Measurements from ENCODE around the gene GPR17. TPM values are rescaled to one million over a fixed set of nuclear protein-coding genes. Genes with fewer than 3 reads are reported as not detected.

GPR17 gene
- total and polyA plus RNA-seq, 2 donors (not counting 1 experiment from before 2014, with no cell fraction given), result not detected

DNA sequence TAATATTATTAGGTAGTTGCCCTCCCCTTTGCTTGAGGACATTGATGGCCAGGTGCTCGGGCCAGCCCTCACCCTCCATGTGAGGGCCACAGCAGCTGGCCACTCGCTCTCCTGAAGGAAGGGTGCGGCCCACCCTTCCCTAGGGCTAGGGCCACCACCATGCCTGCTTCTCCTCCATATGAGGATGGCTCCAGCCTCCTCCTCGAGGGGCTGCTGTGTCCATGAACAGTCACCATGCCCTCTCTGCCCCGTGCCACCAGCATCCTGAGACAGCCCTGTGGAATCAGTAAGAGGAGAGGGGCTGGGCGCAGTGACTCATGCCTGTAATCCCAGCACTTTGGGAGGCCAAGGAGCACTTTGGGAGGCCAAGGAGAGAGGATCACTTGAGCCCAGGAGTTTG is 2.4 kb downstream of the GPR17 start:
- no peaks in the 10 kb centered on the region for H4K20me1 ChIP-seq (ENCODE audit: control insufficient read depth, extremely low read depth, insufficient read depth, low read length)
- H3K4me2 ChIP-seq (ENCODE audit: extremely low read depth, insufficient read depth, low read length), result no peak overlapping the region
- no peak overlapping the region for H3K9ac ChIP-seq (ENCODE audit: insufficient read depth, low read length)
- TF ChIP-seq EZH2 (IDR thresholded peaks at IDR 0.05; ENCODE audit: low read length, missing control alignments), result no peak
- TF ChIP-seq, protein P1, sequence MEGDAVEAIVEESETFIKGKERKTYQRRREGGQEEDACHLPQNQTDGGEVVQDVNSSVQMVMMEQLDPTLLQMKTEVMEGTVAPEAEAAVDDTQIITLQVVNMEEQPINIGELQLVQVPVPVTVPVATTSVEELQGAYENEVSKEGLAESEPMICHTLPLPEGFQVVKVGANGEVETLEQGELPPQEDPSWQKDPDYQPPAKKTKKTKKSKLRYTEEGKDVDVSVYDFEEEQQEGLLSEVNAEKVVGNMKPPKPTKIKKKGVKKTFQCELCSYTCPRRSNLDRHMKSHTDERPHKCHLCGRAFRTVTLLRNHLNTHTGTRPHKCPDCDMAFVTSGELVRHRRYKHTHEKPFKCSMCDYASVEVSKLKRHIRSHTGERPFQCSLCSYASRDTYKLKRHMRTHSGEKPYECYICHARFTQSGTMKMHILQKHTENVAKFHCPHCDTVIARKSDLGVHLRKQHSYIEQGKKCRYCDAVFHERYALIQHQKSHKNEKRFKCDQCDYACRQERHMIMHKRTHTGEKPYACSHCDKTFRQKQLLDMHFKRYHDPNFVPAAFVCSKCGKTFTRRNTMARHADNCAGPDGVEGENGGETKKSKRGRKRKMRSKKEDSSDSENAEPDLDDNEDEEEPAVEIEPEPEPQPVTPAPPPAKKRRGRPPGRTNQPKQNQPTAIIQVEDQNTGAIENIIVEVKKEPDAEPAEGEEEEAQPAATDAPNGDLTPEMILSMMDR (conservative IDR thresholded peaks at IDR 0.05 in 1 of 2, IDR thresholded peaks at IDR 0.05 in 1 of 2; ENCODE audit: low read depth in 1 of 2, low read length in 2 of 2), result no peak
- no peaks in the 10 kb centered on the region for H3K36me3 ChIP-seq (ENCODE audit: control insufficient read depth, insufficient read depth, low read length)
- no peak overlapping the region for H3K4me3 ChIP-seq (replicated peaks in 1 of 4; ENCODE audit: control extremely low read depth in 1 of 4, insufficient read depth in 1 of 4, low read depth in 3 of 4, low read length in 4 of 4)
- H3K79me2 ChIP-seq (ENCODE audit: control insufficient read depth, insufficient read depth, low read length), result no peaks in the 10 kb centered on the region
- H3K4me1 ChIP-seq (ENCODE audit: control insufficient read depth, extremely low read depth, insufficient read depth, low read length), result peaks cover 3% of the 10 kb centered on the region
- DNase-seq (ENCODE audit: low read depth in 2 of 2), result no peak
- H2AFZ ChIP-seq (ENCODE audit: low read length), result no peak overlapping the region
- H3K9me3 ChIP-seq (ENCODE audit: control insufficient read depth, insufficient read depth, low read depth, low read length), result no peaks in the 10 kb centered on the region
- H3K27me3 ChIP-seq (ENCODE audit: control insufficient read depth, insufficient read depth, low read length), result no peaks in the 10 kb centered on the region
- no peak overlapping the region for H3K27ac ChIP-seq (ENCODE audit: insufficient read depth, low read length)

DNA sequence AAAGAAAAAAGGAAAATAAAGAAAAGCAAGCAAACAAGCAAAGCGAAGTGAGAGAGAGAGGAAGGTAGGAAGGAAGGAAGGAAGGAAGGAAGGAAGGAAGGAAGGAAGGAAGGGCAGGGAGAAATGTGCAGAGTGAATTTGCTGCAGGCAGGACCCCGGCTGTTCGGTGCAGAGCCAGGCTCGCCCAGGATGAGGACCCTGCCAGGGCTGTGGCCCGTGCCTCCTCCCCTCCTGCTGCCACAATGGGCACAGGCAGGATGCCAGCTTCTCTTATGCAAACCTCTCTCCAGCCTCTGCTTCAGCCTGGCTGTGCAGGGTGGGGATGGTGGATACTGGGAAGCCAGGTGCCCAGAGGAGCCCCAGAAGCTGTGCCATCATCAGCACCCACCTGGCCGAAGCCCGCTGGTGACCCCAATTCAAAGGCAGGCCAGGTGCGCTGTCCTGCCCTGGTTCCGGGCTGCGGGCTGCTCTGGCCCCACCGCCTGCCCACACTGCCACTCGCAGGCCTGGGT is 3.2 kb downstream of the GPR17 start:
- Histone ChIP-seq H3K27me3 (ENCODE audit: control insufficient read depth, insufficient read depth, low read length) (no peaks in the 10 kb centered on the region), H3K27ac (ENCODE audit: insufficient read depth, low read length) (no peak overlapping the region), H4K20me1 (ENCODE audit: control insufficient read depth, extremely low read depth, insufficient read depth, low read length) (no peaks in the 10 kb centered on the region), H3K4me3 (replicated peaks in 1 of 4; ENCODE audit: control extremely low read depth in 1 of 4, insufficient read depth in 1 of 4, low read depth in 3 of 4, low read length in 4 of 4) (no peak overlapping the region), H3K4me1 (ENCODE audit: control insufficient read depth, extremely low read depth, insufficient read depth, low read length) (peaks cover 3% of the 10 kb centered on the region), H3K4me2 (ENCODE audit: extremely low read depth, insufficient read depth, low read length) (no peak overlapping the region), H3K79me2 (ENCODE audit: control insufficient read depth, insufficient read depth, low read length) (no peaks in the 10 kb centered on the region), H2AFZ (ENCODE audit: low read length) (no peak overlapping the region), H3K36me3 (ENCODE audit: control insufficient read depth, insufficient read depth, low read length) (no peaks in the 10 kb centered on the region), H3K9me3 (ENCODE audit: control insufficient read depth, insufficient read depth, low read depth, low read length) (no peaks in the 10 kb centered on the region), H3K9ac (ENCODE audit: insufficient read depth, low read length) (no peak overlapping the region)
- DNase-seq (ENCODE audit: low read depth in 2 of 2), result no peak
- TF ChIP-seq, protein P1 (conservative IDR thresholded peaks at IDR 0.05 in 1 of 2, IDR thresholded peaks at IDR 0.05 in 1 of 2; ENCODE audit: low read depth in 1 of 2, low read length in 2 of 2), result no peak
- no peak for TF ChIP-seq EZH2 (IDR thresholded peaks at IDR 0.05; ENCODE audit: low read length, missing control alignments)

DNA sequence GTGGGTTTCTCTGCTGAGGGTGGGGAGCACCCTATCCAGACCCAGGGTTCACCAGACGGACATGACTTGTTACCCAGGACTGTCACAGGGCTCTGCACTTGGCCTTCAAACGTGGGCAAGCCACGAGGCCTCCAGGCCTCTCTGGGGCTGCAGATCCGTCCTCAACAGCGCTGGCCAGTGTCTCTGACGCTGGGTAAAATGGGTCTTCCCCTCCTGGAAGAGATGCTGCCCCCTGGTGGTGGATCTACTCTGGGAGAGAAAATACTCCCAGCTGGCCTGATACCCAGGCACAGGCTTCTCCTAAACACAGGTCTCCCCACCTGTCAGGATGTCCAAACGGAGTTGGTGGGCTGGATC is 3.7 kb downstream of the GPR17 start:
- DNase-seq (ENCODE audit: low read depth in 2 of 2), result peak; percentile 67 to 82

More for the DNA sequence above, 3.7 kb downstream of the GPR17 start:
- Histone ChIP-seq H3K9ac (ENCODE audit: insufficient read depth, low read length) (no peak overlapping the region), H3K79me2 (ENCODE audit: control insufficient read depth, insufficient read depth, low read length) (no peaks in the 10 kb centered on the region), H3K4me1 (ENCODE audit: control insufficient read depth, extremely low read depth, insufficient read depth, low read length) (peaks cover 3% of the 10 kb centered on the region), H2AFZ (ENCODE audit: low read length) (no peak overlapping the region), H3K4me2 (ENCODE audit: extremely low read depth, insufficient read depth, low read length) (no peak overlapping the region), H3K9me3 (ENCODE audit: control insufficient read depth, insufficient read depth, low read depth, low read length) (no peaks in the 10 kb centered on the region), H3K36me3 (ENCODE audit: control insufficient read depth, insufficient read depth, low read length) (no peaks in the 10 kb centered on the region), H3K4me3 (replicated peaks in 1 of 4; ENCODE audit: control extremely low read depth in 1 of 4, insufficient read depth in 1 of 4, low read depth in 3 of 4, low read length in 4 of 4) (no peak overlapping the region), H4K20me1 (ENCODE audit: control insufficient read depth, extremely low read depth, insufficient read depth, low read length) (no peaks in the 10 kb centered on the region), H3K27ac (ENCODE audit: insufficient read depth, low read length) (no peak overlapping the region), H3K27me3 (ENCODE audit: control insufficient read depth, insufficient read depth, low read length) (no peaks in the 10 kb centered on the region)
- TF ChIP-seq EZH2 (IDR thresholded peaks at IDR 0.05; ENCODE audit: low read length, missing control alignments), result no peak
- TF ChIP-seq, protein P1 (conservative IDR thresholded peaks at IDR 0.05 in 1 of 2, IDR thresholded peaks at IDR 0.05 in 1 of 2; ENCODE audit: low read depth in 1 of 2, low read length in 2 of 2), result peak; percentile 75 to 87
